Testis (tissue), 2 donors: ENCODE data around the gene CPNE9.

Experiments
- CTCF ChIP-seq, 3 experiments: fragments of 450-650 bp in 2 of 3; fragments of 200-600 bp in 1 of 3; sonication (generic) in 1 of 3; IDR thresholded peaks; one replicate each; pipeline ENCODE4 v1.5.1; 2016 to 2019; ENCODE audit warnings: antibody characterized with exemption in 3 of 3, mild to moderate bottlenecking in 2 of 3, moderate library complexity in 1 of 3
- POLR2A ChIP-seq: fragments of 450-650 bp; IDR thresholded peaks from one replicate; pipeline ENCODE4 v1.6.1; 2017; ENCODE audit warnings: antibody characterized with exemption, mild to moderate bottlenecking, moderate library complexity

GRCh38 chr3:9698293-9698692, 5.3 kb upstream of the CPNE9 start:
- TF ChIP-seq CTCF (IDR thresholded peaks at IDR 0.05) (no peak), POLR2A (no peak)
